Mesenchymal stem cell (in vitro differentiated cells and primary cell): Measurements from ENCODE around the gene ANTXR2.

Experiments used
- DNase-seq: peaks from one replicate; pipeline ENCODE4 v3.0.0-alpha.2; 2013
- H2AFZ ChIP-seq: one replicate; pipeline ENCODE4 v1.6.1; 2013; ENCODE audit warnings: low read depth, mild to moderate bottlenecking, control low read depth, inconsistent platforms, low read length, moderate library complexity
- H2AK5ac ChIP-seq: 2 replicates; pipeline ENCODE4 v1.6.1; 2013; ENCODE audit warnings: low read length, moderate library complexity, mild to moderate bottlenecking, inconsistent platforms; ENCODE audit not compliant: severe bottlenecking
- H2BK120ac ChIP-seq: one replicate; pipeline ENCODE4 v1.6.1; 2013; ENCODE audit warnings: low read depth, mild to moderate bottlenecking, inconsistent platforms, low read length, moderate library complexity
- H2BK12ac ChIP-seq, 2 experiments: one replicate each; pipeline ENCODE4 v1.6.1; 2013; ENCODE audit warnings: inconsistent platforms in 2 of 2, low read length in 2 of 2, mild to moderate bottlenecking in 2 of 2, moderate library complexity in 2 of 2, control low read depth in 1 of 2
- H2BK15ac ChIP-seq: one replicate; pipeline ENCODE4 v1.6.1; 2013; ENCODE audit warnings: mild to moderate bottlenecking, low read depth, inconsistent platforms; ENCODE audit not compliant: poor library complexity, severe bottlenecking
- H2BK5ac ChIP-seq: 2 replicates; pipeline ENCODE4 v1.6.1; 2013; ENCODE audit warnings: low read depth, mild to moderate bottlenecking, low read length, control low read depth, inconsistent platforms; ENCODE audit not compliant: poor library complexity, severe bottlenecking
- H3K14ac ChIP-seq, 2 experiments: one replicate each; pipeline ENCODE4 v1.6.1; 2013; ENCODE audit warnings: inconsistent platforms in 2 of 2, low read length in 2 of 2, control low read depth in 1 of 2, mild to moderate bottlenecking in 1 of 2, moderate library complexity in 1 of 2
- H3K18ac ChIP-seq, 2 experiments: one replicate each; pipeline ENCODE4 v1.6.1; 2013; ENCODE audit warnings: inconsistent platforms in 2 of 2, low read length in 2 of 2, control low read depth in 1 of 2, low read depth in 1 of 2, mild to moderate bottlenecking in 1 of 2
- H3K23ac ChIP-seq, 2 experiments: one replicate each; pipeline ENCODE4 v1.6.1; 2013; ENCODE audit warnings: inconsistent platforms in 2 of 2, low read length in 2 of 2, mild to moderate bottlenecking in 2 of 2, moderate library complexity in 2 of 2, control low read depth in 1 of 2
- H3K27ac ChIP-seq: 2 replicates; pipeline ENCODE4 v1.5.1; 2013; ENCODE audit warnings: mild to moderate bottlenecking, moderate library complexity, low read length, control low read depth, inconsistent platforms; ENCODE audit not compliant: poor library complexity, severe bottlenecking
- H3K27me3 ChIP-seq, 2 experiments: 2 replicates each; pipeline versions ENCODE4 v1.6.1 to v1.7.0; 2013; ENCODE audit warnings: low read length in 2 of 2, mild to moderate bottlenecking in 2 of 2, moderate library complexity in 2 of 2, control low read depth in 1 of 2, inconsistent platforms in 1 of 2; ENCODE audit not compliant: control insufficient read depth in 1 of 2, insufficient read depth in 1 of 2
- H3K36me3 ChIP-seq, 2 experiments: 2 replicates each; pipeline versions ENCODE4 v1.6.1 to v1.7.0; 2013; ENCODE audit warnings: low read length in 2 of 2, control low read depth in 1 of 2, inconsistent platforms in 1 of 2, low read depth in 1 of 2, mild to moderate bottlenecking in 1 of 2; ENCODE audit not compliant: insufficient read depth in 2 of 2, control insufficient read depth in 1 of 2
- H3K4ac ChIP-seq, 2 experiments: one replicate each; pipeline ENCODE4 v1.6.1; 2013; ENCODE audit warnings: inconsistent platforms in 2 of 2, low read length in 2 of 2, mild to moderate bottlenecking in 2 of 2, moderate library complexity in 2 of 2, control low read depth in 1 of 2, low read depth in 1 of 2
- H3K4me1 ChIP-seq: 2 replicates; pipeline ENCODE4 v1.6.1; 2013; ENCODE audit warnings: low read depth, low read length, control low read depth; ENCODE audit not compliant: control insufficient read depth, insufficient read depth
- H3K4me2 ChIP-seq: 2 replicates; pipeline ENCODE4 v1.6.1; 2013; ENCODE audit warnings: low read length, mild to moderate bottlenecking, inconsistent platforms; ENCODE audit not compliant: poor library complexity, severe bottlenecking
- H3K4me3 ChIP-seq, 2 experiments: 2 replicates each; pipeline versions ENCODE4 v1.5.1 to v1.7.0; 2013; ENCODE audit warnings: low read length in 2 of 2, mild to moderate bottlenecking in 2 of 2, control low read depth in 1 of 2, low read depth in 1 of 2; ENCODE audit not compliant: insufficient read depth in 1 of 2
- H3K79me1 ChIP-seq: replicated peaks from 2 replicates; pipeline ENCODE4 v1.6.1; 2013; ENCODE audit warnings: mild to moderate bottlenecking, control low read depth, low read length, inconsistent platforms; ENCODE audit not compliant: poor library complexity, severe bottlenecking
- H3K9ac ChIP-seq: 2 replicates; pipeline ENCODE4 v1.7.0; 2013; ENCODE audit warnings: mild to moderate bottlenecking, low read length, moderate library complexity
- H3K9me3 ChIP-seq: 2 replicates; pipeline ENCODE4 v1.7.0; 2013; ENCODE audit warnings: mild to moderate bottlenecking, low read length; ENCODE audit not compliant: control insufficient read depth
- H4K8ac ChIP-seq: one replicate; pipeline ENCODE4 v1.6.1; 2013; ENCODE audit warnings: inconsistent platforms, mild to moderate bottlenecking, low read length, moderate library complexity
- H4K91ac ChIP-seq: one replicate; pipeline ENCODE4 v1.6.1; 2013; ENCODE audit warnings: mild to moderate bottlenecking, low read length, inconsistent platforms
- WGBS: methylation state at CpG from one replicate; pipeline ENCODE4 v1.1.7; 2013; ENCODE audit warnings: mixed read lengths; 5-methylcytosine and 5-hydroxymethylcytosine counted together

ANTXR2 gene

DNA sequence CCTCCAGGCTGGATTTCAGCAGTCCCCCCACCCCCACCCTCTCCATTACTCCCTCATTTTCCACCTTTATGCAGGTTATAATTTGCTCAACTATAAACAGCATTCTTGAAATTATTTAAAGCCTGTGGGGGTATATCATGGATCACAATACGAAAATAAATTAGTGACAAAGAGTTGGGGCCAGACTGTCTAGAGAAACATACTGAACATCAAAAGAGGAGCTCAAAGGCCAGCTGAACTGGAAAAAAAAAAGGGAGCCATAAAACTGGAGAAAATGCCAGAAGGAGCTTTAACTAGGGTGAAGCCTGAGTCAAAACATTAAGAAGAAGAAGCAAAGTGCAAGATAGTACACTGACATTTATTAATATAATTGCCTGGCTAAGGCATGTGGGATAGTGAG lies 137.8 kb downstream of the ANTXR2 start:
- no peak overlapping the region for H3K14ac ChIP-seq
- 71% methylated on average over 1 of the region's 1 CpG for WGBS
- no peak for DNase-seq

GRCh38 chr4:79934660-79935059 lies 138.4 kb downstream of the ANTXR2 start:
- Histone ChIP-seq H2BK5ac (no peak overlapping the region), H3K27me3 (no peaks in the 10 kb centered on the region), H3K4me1 (no peaks in the 10 kb centered on the region), H2AFZ (no peak overlapping the region), H3K27ac (no peak overlapping the region), H3K18ac (no peak overlapping the region), H3K9me3 (no peaks in the 10 kb centered on the region), H4K8ac (no peak overlapping the region), H3K4me2 (no peak overlapping the region), H4K91ac (no peak overlapping the region), H3K4ac (no peak overlapping the region), H3K14ac (no peak overlapping the region), H2BK120ac (no peak overlapping the region), H2BK15ac (no peak overlapping the region), H3K9ac (no peak overlapping the region), H2AK5ac (no peak overlapping the region), H2BK12ac (no peak overlapping the region), H3K23ac (no peak overlapping the region), H3K79me1 (peaks cover 5% of the 10 kb centered on the region), H3K4me3 (no peak overlapping the region), H3K36me3 (peaks cover 2 to 58% of the 10 kb centered on the region in 2 experiments)
- no CpG with 5 or more reads among the region's 2 CpGs for WGBS
- no peak for DNase-seq

More for the DNA sequence above, 137.8 kb downstream of the ANTXR2 start:
- Histone ChIP-seq H3K23ac (no peak overlapping the region), H3K9me3 (no peaks in the 10 kb centered on the region), H3K18ac (no peak overlapping the region), H4K91ac (no peak overlapping the region), H2BK15ac (no peak overlapping the region), H2BK12ac (no peak overlapping the region), H3K9ac (no peak overlapping the region), H3K4me3 (no peak overlapping the region), H3K79me1 (peaks cover 5% of the 10 kb centered on the region), H2AFZ (no peak overlapping the region), H3K36me3 (peaks cover 2 to 52% of the 10 kb centered on the region in 2 experiments), H3K4me2 (no peak overlapping the region), H2AK5ac (no peak overlapping the region), H3K27me3 (no peaks in the 10 kb centered on the region), H3K4ac (no peak overlapping the region), H2BK5ac (no peak overlapping the region), H3K4me1 (no peaks in the 10 kb centered on the region), H4K8ac (no peak overlapping the region), H2BK120ac (no peak overlapping the region), H3K27ac (no peak overlapping the region)

- Histone ChIP-seq H3K9ac (no peak overlapping the region), H2BK15ac (no peak overlapping the region), H3K79me1 (peaks cover 2% of the 10 kb centered on the region), H2BK120ac (no peak overlapping the region), H2AK5ac (no peak overlapping the region), H3K4me1 (no peaks in the 10 kb centered on the region), H3K23ac (no peak overlapping the region), H2BK5ac (no peak overlapping the region), H4K8ac (no peak overlapping the region), H3K4me3 (no peak overlapping the region), H2BK12ac (no peak overlapping the region), H2AFZ (no peak overlapping the region), H3K27ac (no peak overlapping the region), H3K36me3 (peaks cover 0 to 69% of the 10 kb centered on the region in 2 experiments), H3K4me2 (no peak overlapping the region), H3K27me3 (no peaks in the 10 kb centered on the region), H3K14ac (no peak overlapping the region), H3K4ac (no peak overlapping the region), H3K18ac (no peak overlapping the region), H3K9me3 (no peaks in the 10 kb centered on the region), H4K91ac (no peak overlapping the region)
- no peak for DNase-seq
- no CpG with 5 or more reads among the region's 1 CpG for WGBS
Measured at GRCh38 chr4:79927931-79928330, 145.1 kb downstream of the ANTXR2 start.

DNA sequence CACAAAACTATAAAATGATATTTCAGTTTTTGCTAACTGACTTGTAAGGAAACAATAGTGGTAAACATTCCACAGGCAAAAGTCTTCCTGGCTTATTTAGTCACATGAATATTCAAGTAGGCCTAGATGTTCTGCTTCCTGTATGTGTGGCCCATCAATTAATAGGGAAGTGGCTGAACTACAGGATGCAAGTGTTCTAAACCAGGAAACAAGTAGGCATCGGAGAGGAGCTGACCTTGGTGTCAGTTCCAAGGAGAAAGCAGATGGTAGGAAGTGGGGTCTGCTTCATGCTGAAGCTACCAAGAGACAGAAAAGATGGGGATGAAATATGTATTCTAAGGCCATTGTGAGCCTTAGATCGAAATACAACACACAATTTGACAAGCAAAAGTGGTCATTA lies 149.7 kb downstream of the ANTXR2 start:
- Histone ChIP-seq H3K18ac (no peak overlapping the region), H3K27me3 (no peaks in the 10 kb centered on the region), H3K36me3 (peaks cover 0 to 68% of the 10 kb centered on the region in 2 experiments), H4K8ac (no peak overlapping the region), H3K9ac (no peak overlapping the region), H2BK120ac (no peak overlapping the region), H2AK5ac (no peak overlapping the region), H3K9me3 (no peaks in the 10 kb centered on the region), H2BK12ac (no peak overlapping the region), H3K4me1 (no peaks in the 10 kb centered on the region), H3K4ac (no peak overlapping the region), H2BK15ac (no peak overlapping the region), H3K4me3 (no peak overlapping the region), H3K27ac (no peak overlapping the region), H3K79me1 (peaks cover 2% of the 10 kb centered on the region), H2BK5ac (no peak overlapping the region), H2AFZ (no peak overlapping the region), H3K14ac (no peak overlapping the region), H4K91ac (no peak overlapping the region), H3K23ac (no peak overlapping the region), H3K4me2 (no peak overlapping the region)
- no peak for DNase-seq
- 30% methylated on average over 1 of the region's 2 CpGs for WGBS
